Measurements from ENCODE around the gene EPHB3. TPM values are rescaled to one million over a fixed set of nuclear protein-coding genes. Genes with fewer than 3 reads are reported as not detected.

Gene EPHB3
- total RNA-seq, 1 donor from 2014 or later, result 0.13 TPM

- no peak for DNase-seq (ENCODE audit: low read depth in 2 of 2)
Measured at GRCh38 chr3:184579513-184579912, 17.9 kb downstream of the EPHB3 start.

GRCh38 chr3:184580376-184580775 is 18.8 kb downstream of the EPHB3 start:
- DNase-seq (ENCODE audit: low read depth in 2 of 2), result no peak

GRCh38 chr3:184581331-184581855 is 19.8 kb downstream of the EPHB3 start:
- DNase-seq (ENCODE audit: low read depth in 2 of 2), result no peak

- no peak for DNase-seq (ENCODE audit: low read depth in 2 of 2)
Measured at GRCh38 chr3:184582646-184583577, 21.3 kb downstream of the EPHB3 start.

- no peak for DNase-seq (ENCODE audit: low read depth in 2 of 2)
Measured at GRCh38 chr3:184583578-184584451, 22.2 kb downstream of the EPHB3 start.

GRCh38 chr3:184584464-184584891 is 22.9 kb downstream of the EPHB3 start:
- no peak for DNase-seq (ENCODE audit: low read depth in 2 of 2)

GRCh38 chr3:184585545-184585944 is 24.0 kb downstream of the EPHB3 start:
- DNase-seq (ENCODE audit: low read depth in 2 of 2), result no peak

GRCh38 chr3:184586851-184587250 is 25.3 kb downstream of the EPHB3 start:
- no peak for DNase-seq (ENCODE audit: low read depth in 2 of 2)

GRCh38 chr3:184588776-184589175 is 27.2 kb downstream of the EPHB3 start:
- no peak for DNase-seq (ENCODE audit: low read depth in 2 of 2)

- no peak for DNase-seq (ENCODE audit: low read depth in 2 of 2)
Measured at GRCh38 chr3:184590795-184591194, 29.2 kb downstream of the EPHB3 start.

GRCh38 chr3:184591789-184592188 is 30.2 kb downstream of the EPHB3 start:
- no peak for DNase-seq (ENCODE audit: low read depth in 2 of 2)

- no peak for DNase-seq (ENCODE audit: low read depth in 2 of 2)
Measured at GRCh38 chr3:184592371-184593219, 31.0 kb downstream of the EPHB3 start.

- DNase-seq (ENCODE audit: low read depth in 2 of 2), result no peak
Measured at GRCh38 chr3:184593220-184593927, 31.8 kb downstream of the EPHB3 start.

GRCh38 chr3:184593928-184594303 is 32.3 kb downstream of the EPHB3 start:
- no peak for DNase-seq (ENCODE audit: low read depth in 2 of 2)

- no peak for DNase-seq (ENCODE audit: low read depth in 2 of 2)
Measured at GRCh38 chr3:184594371-184595001, 32.9 kb downstream of the EPHB3 start.

GRCh38 chr3:184595726-184596125 is 34.1 kb downstream of the EPHB3 start:
- DNase-seq (ENCODE audit: low read depth in 2 of 2), result no peak

GRCh38 chr3:184596233-184596632 is 34.6 kb downstream of the EPHB3 start:
- no peak for DNase-seq (ENCODE audit: low read depth in 2 of 2)

- DNase-seq (ENCODE audit: low read depth in 2 of 2), result no peak
Measured at GRCh38 chr3:184596886-184597575, 35.4 kb downstream of the EPHB3 start.

GRCh38 chr3:184597829-184598573 is 36.4 kb downstream of the EPHB3 start:
- DNase-seq (ENCODE audit: low read depth in 2 of 2), result no peak

Data from dermis microvascular lymphatic vessel endothelial cell (primary cell).